ENCODE results near the gene FGFR2. TPM values are rescaled to one million over a fixed set of nuclear protein-coding genes. Genes with fewer than 3 reads are reported as not detected.

The FGFR2 gene
- total RNA-seq = not detected

DNA sequence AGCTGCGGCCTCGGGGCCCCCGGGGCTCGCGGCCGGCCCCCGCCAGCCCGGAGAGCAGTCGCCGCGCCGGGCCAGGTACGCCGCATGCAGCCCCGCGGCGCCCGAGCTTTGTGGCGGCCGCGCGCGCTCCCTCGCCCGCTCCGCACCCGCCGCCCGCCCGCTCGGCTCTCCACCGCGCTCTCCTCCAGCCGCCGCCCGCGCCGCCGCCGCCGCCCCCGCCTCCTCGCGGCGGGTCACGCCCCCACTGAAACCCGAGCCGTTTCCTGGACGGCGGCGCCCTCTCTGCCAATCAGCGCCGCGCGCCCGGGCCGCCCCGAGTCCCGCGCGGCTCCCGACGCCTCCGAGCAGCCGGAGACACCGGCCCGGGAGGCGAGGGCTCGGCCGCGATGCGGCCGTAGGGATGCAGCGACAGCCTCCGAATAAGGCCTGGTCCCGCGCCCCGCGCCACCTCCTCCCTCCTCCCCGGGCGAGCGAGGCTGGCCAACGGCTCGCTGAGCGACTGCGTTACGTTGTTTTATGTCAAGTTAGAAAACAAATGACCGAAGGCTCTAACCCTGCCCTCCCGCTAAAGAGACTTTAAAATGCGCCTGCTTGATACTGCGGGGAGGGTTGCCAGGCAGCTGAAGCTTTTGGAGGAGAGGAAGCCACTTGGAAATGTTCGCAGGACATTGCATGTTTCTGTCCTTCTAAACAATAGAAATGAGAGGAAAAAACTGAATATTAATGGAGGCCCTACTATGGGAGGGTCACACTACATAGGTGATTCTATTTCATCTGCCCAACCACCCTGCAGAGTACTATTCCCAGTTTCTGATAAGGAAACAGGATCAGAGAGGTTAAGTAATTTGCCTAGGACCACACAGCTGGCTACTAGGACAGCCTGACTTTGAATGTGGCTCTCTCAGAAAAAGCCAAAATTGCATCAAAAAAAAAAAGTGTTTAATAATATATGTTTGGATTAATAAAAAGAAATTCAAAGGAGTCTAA is at the start of gene FGFR2:
Gene FGFR2 (minus strand): TSS at position 182 of the 987 bp plus-strand sequence. CDS start 4,627 bp downstream, outside the sequence.
- CTCF ChIA-PET = no interaction called here
- POLR2A ChIA-PET = no interaction called here

DNA sequence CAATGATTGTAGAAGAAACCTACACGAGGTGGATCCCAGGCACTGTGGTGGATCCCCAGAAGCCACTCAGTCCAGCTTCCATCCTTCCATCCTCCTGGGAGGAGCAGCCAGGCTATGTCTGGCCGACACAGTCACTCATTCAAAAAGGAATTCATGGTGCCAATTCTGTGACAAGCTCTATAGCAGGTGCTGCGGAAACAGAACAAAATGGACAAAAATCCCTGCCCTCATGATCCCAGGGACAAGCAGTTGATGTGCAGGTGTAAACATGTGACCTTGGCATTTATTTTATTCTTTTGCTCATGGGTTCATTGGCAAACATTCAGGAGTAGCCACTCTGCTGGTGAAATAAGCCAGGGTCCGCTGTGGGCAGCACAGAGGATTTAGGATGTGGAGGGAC is 49.2 kb upstream of the FGFR2 start:
- POLR2A ChIA-PET = no interaction called here

DNA sequence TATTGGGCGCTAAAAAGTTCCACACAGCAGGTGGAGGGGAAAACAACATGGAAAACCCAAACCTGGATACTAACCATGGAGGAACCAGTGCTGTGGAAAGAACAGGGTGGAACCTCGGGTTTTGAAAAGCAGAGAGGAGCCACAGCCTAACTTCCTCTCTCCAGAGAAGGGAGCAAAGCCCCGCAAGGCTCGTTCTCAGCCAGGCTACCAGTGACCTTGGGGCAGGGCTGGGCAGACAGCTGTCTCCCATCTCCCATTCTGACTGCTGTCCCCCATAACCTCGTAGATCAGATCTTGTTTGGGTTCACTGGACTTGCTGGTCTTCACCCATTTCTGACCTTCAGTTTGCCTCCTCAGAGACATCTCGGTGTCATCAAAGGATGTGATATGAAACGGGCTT is 47.5 kb upstream of the FGFR2 start:
- CTCF ChIA-PET = no interaction called here
- POLR2A ChIA-PET = no interaction called here

More for the DNA sequence above, 49.2 kb upstream of the FGFR2 start:
- CTCF ChIA-PET = no interaction called here

DNA sequence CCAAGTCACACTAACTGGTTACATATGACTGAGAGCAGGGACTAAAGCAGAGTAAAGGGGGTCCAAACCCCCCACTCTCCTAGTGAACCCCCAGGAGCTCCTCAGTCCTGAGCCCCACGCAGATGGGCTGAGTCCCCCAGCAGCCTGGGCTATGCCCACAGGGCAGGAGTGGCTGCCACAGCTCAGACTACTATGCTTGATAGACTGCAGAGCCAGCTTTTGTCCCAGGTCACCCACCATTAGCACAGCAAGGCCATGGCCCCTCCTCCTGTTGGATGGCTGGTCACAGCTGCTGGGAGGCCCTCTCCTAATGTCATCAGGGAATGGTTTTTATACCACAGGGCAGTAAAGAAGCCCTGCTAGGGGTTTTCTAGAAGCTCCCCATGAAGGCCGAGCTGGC is 46.3 kb upstream of the FGFR2 start:
- ChIA-PET CTCF (no interaction called here), POLR2A (no interaction called here)

DNA sequence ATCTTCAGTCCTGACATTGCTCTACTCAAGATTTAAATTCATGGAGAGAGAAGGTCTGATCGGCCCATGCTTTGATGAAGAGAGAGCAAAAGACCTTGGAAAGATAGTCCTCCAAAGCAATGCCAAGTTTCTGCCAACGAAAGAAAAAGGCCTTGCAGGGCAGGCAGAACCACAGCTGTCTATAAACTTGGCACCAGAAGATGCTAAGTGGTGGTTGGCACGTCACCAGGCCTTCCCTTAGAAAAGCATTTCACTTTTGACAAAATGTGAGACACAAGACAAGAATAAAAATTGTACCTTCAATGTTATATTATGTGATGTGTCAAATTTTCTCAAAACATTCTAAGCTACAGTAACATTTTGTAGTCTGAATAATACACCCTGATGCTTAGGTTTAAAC is 42.0 kb upstream of the FGFR2 start:
- ChIA-PET CTCF (no interaction called here), POLR2A (no interaction called here)

DNA sequence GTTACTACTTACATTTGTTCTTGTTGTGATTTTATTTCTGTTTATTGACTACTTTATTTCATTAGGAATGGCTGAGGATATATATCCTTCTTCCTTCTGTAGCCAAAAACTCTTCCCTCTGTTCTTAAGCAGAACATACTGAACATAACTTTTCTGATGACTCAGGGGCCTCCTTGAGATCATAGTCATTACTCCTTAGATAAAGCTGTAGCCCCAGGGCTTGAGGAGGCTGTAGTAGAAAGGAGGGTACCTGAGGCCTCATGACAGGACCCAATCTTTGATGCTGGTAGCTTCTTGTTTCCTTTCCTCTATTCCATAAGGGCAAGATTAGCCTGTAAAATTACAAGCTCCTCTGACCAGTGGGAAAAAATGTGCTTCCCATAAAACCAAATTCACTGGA is 41.2 kb upstream of the FGFR2 start:
- ChIA-PET POLR2A (no interaction called here), CTCF (no interaction called here)

DNA sequence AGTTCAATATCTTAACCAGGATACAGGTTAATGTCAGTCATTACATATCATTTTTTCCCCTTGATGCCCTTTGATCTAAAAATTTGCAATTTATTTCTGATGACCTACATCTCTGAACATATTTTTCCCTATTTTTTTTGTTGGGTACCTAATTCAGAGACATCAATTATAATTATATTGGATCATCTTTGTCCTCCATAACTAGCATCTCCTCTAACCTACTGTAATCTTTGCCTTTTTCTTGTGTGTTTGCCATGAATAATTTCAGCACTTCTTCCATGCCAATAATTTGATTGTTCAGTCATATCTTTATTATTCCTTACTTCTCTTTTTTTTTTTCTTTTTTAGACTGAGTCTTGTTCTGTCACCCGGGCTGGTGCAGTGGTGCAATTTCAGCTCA is 39.2 kb upstream of the FGFR2 start:
- ChIA-PET POLR2A (no interaction called here), CTCF (no interaction called here)

DNA sequence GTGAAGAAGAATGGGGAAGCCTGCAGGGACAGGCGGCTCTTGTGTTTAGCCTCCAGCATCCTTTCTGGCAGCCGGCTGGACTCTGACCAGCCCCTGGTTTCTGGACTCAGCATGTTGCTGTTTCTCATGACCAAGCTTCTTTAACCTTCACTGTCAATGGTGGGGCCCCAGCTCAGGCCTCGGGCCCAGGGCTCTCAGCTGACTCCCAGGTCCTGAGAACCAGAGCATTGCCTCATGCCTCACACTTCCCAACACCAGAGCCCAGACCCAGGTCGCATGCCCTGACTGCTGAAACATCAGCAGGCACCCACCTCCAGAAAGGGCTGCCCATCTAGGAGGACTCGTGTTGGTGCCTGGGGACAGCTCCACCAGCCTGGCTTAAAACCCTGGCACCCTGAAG is 34.8 kb upstream of the FGFR2 start:
- ChIA-PET CTCF (no interaction called here), POLR2A (no interaction called here)

DNA sequence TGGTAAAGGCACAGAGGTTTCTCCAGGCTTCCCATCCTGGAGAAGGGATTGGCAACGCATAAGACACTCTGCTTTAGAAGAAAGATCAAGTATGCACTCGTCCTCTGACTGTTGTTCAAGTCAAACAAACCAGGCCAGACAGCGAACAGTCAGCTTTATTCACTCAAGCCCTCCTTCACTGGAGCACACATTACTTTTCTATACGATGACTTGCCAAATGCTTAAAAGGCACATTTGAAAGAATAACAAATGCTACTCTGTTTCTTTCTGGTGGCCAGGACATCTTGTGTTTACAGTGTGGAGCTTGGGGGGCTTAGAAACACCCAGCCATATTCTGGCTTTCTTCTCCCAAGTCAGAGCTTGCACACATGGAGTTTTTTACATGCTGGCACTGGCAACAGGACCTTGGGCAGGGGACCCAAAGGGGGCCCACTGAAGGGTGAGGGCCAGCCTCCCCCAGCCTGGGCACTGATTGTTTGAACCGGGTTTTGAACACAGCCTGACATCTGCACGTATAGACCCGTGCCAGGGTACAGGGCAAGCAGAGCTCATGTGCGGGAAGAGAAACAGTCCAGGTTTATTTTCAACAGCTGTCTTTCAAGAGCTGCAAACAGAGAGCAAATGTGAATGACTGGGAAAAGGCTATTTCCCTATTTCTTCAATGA is 33.3 kb upstream of the FGFR2 start:
- ChIA-PET POLR2A (no interaction called here), CTCF (no interaction called here)

DNA sequence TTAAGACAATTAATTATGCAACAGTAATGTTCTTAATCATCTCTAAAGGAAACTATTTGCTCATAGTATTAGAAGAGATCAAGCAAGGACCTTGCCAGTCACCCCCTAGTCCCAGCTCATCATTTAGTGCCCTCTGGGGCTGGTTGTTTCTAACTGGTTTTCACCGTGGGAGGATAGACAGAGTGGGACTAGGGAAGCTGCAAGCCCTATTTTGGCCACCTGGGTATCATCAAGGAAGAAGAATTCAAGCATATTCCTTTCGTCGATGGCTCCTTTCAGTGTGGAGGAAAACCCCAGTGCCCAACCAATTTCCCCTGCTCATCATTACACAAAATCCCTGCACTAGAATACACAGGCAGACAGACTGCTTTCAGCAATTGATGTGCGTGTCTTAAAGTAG is 30.6 kb upstream of the FGFR2 start:
- POLR2A ChIA-PET = no interaction called here
- CTCF ChIA-PET = no interaction called here

DNA sequence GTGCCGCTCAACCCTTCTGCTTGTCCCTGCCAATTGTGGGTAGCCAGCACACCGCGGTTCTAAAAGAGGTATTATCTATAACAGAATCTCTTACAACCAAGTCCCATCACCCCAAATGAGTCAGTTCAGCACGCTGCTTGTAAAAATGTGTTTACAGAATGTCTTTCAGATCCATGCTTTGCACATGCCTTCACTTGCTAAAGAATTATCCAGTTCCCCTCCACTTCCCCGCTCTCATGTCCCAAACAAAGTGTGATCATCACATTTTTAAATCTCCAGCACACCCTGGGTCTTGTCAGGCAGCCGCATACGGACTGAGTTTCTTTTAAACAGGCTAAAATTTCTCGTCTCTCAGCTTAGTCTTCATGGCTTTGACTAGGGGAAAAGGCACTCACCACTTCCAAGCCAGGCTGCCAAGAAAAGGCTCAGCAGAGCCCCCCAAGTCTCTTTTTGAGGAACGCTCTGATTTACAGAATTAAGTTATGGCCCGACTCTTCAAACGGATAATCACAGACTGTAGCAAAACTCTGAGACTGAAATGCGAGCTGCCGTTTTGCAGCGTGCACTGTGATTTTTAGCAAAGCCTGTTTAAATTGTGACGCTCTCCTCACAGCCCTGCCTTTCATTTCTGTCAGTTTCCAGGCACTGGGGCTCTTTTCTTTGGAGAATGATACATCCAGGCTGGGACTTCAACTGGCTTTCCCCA is 29.8 kb upstream of the FGFR2 start:
- ChIA-PET POLR2A (no interaction called here), CTCF (no interaction called here)

DNA sequence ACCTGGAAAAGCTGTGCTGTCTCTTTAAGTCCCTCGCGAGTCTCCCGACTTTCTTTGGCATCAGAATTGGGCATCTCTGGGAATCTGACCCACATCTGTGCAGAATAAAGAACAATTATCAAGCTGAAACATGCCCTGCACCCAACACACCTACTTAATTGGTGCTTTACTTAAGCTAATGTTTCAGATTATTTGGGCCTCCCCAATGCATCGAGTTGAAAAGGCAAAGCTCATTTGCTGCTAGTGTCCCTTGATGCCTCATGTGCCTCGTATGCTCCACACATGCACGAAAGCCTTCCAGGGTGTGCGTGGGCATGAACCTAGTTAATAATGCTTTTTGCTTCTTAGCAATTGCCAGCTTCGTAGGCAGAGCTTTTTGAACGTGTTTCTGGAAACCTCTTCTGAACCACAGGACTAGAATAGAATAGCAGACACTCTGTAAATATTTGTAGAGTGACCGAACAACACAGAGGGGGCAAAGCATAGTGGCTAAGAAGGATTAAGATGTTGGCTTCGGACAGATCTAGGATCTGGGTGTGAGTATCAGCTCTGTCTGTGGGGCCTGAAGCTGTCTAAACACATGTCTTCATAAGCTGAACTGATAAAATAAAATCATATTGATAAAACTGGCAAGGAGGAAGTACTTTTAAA is 26.7 kb upstream of the FGFR2 start:
- ChIA-PET POLR2A (no interaction called here), CTCF (no interaction called here)

DNA sequence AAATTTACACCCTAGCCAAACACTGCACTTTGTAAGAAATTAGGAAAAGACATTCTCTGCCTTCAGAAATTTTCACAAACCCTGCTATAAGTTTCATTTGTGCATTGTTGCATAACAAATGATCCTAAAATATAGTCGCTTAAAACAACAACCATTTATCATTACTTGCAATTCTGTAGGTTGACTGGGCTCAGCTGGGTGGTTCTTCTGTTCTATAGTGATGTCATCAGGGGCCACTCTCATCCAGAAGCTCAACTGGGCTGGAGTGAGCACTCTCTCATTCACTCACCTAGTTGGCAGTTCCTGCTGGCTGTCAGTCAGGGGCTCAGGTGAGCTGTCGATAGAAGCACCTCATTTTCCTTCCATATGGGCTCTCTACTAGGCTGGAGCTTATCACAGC is 20.7 kb upstream of the FGFR2 start:
- CTCF ChIA-PET = no interaction called here
- POLR2A ChIA-PET = no interaction called here

DNA sequence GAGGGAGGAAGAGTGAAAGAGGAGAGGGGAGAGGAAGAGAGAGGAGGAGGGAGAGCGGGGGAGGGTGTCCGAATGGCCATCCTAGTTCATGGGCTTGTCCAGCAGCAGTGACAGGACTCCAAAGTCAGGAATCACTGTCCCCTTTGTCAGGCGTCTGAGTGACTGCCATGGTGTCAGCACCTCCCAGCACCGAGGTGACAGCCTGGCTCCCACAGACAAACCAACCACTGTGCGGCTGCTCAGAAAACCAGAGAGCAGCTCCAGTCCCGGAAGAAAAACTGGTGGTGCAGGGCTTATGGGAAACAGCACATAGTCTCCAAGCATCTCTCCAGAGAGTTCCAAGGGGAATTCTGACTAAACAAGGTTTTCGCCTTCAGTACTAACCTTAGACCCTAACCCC is 18.9 kb upstream of the FGFR2 start:
- ChIA-PET POLR2A (no interaction called here), CTCF (no interaction called here)

DNA sequence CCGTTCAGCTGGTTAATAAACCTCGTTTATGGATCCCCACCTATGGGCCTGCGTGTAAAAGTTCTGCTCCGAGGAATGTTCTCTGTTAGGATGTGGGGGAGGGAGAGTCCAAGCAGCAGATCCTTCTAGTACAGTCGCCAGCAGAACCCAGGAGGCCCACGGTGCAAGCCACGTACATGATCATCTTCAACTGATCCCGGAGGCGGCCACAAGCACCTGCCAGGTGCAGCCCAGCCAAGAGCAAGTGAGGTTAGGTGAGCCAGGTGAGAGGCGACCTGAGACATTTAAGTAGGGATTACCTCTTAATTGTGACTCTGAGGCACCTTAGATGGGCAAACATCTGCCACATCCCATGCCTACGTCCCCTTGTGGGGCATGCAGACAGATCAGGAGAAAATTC is 18.0 kb upstream of the FGFR2 start:
- POLR2A ChIA-PET = no interaction called here
- CTCF ChIA-PET = no interaction called here

DNA sequence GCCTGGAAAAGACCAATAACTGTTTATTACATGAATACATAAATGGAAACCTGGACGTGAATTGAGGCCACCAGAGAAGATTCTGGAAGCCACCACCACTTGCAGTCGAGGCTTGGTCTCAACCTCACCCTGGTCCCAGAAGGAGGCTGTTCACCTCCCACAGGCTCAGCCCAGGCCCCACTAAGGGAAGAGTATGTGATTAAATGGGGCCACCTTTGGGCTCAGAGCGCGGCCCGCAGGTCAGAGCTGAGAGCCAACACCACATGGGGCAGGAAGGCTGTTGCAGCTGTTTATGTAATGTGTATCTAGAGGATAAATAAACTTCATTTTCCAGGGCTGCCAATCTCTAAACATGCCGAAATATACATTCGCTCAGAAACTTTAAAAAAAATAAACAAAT is 17.6 kb upstream of the FGFR2 start:
- CTCF ChIA-PET = no interaction called here
- POLR2A ChIA-PET = no interaction called here

DNA sequence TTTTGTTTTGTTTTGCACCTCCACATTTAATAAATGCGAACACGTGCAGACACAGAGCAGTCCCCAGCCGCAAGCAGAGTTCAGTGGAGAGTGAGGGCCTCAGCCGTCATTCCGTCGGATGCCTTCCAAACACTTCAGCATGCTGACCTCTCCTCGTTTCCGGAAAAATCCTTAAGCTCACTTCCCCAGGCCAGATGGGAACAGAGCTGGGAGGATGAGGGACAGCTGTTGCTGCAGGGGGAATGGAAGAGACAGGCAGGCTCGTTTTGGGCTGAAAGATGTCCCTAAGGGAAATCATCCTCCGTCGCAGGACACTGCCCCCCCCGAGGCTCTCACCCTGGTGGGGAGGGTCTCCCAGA is 17.2 kb upstream of the FGFR2 start:
- POLR2A ChIA-PET = no interaction called here
- CTCF ChIA-PET = no interaction called here

DNA sequence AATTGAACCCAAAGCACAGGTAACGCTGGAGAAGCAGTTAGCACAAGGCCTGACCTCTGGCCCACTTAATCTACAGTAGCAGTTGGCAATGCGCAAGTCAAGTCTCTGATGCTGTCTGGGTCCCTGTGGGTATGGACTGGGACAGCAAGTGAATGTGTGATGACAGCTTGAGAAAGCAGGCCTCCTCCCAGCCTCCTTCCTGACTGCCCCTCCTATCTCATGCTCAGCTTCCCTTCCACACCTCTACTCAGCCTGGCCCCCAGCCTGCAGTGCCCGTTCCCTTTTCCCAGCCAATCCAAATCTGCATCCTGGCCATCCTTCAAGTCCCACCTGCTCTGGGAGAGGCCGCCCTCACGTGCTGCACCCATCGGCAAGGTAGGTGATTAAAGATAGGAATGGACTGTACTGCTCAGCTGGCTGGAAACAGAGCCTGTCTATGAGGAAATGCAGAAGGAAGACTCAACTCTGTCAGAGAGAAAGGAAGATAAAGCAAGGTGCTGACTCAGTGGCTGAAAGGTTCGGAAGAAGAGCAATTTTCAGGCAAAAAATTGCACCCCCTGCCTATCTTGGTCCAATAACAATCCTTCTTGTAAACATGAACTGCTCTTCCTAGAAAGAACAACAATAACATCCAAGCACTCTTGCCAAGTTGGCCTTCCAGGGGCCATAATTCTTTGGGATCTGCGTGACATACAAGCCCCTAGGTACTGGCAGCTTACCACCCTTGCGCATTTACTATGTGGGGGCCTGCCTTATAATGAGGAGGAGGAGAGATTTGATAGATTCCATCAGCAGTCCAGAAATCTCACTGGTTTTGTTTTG is 16.6 kb upstream of the FGFR2 start:
- CTCF ChIA-PET = no interaction called here

DNA sequence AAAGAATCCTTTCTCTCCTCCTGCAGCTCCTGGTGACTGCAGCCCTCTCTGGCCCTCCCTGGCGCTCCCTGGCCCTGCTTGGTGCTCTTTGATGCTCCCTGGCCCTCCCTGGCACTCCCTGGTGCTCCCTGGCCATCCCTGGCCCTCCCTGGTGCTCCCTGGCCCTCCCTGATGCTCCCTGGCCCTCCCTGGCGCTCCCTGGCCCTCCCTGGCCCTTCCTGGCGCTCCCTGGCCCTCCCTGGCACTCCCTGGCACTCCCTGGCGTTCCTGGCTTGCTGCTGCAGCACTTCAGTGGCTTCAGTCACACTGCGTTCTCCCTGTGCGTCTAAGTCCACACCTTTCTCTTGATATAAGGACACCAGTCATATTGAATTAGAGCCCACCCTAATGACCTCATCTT is 15.2 kb upstream of the FGFR2 start:
- POLR2A ChIA-PET = no interaction called here
- CTCF ChIA-PET = no interaction called here

More for the DNA sequence above, 16.6 kb upstream of the FGFR2 start:
- POLR2A ChIA-PET = no interaction called here
